ENCODE measurements around the gene RRP1.

RRP1 gene

DNA sequence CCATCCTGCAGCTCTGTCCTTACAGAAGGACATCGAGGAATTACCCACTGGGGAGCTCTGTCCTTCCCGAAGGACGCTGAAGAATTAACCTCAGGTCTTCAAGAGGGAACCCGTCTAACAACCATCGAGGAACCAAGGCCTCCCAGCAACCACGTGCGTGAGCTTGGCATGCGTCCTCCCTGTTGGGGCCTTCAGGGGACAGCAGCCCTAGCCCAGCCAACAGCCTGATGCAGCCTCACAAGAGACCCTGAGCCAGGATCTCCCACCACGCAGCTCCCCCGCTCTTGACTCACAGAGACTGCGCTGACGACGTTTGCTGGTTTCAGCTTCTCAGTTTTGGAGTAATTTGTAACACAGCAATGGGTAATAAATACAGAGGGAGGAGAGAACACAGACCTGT lies 56.0 kb downstream of the RRP1 start:
- ATAC-seq (ENCODE audit: low read depth) (no peak), DNase-seq (ENCODE audit: low spot score) (no peak)
- no peaks in the 10 kb centered on the region for H3K27me3 ChIP-seq (ENCODE audit: insufficient read depth, poor library complexity, severe bottlenecking)
- no peaks in the 10 kb centered on the region for H3K36me3 ChIP-seq (ENCODE audit: low read depth)
- TF ChIP-seq, protein P1, sequence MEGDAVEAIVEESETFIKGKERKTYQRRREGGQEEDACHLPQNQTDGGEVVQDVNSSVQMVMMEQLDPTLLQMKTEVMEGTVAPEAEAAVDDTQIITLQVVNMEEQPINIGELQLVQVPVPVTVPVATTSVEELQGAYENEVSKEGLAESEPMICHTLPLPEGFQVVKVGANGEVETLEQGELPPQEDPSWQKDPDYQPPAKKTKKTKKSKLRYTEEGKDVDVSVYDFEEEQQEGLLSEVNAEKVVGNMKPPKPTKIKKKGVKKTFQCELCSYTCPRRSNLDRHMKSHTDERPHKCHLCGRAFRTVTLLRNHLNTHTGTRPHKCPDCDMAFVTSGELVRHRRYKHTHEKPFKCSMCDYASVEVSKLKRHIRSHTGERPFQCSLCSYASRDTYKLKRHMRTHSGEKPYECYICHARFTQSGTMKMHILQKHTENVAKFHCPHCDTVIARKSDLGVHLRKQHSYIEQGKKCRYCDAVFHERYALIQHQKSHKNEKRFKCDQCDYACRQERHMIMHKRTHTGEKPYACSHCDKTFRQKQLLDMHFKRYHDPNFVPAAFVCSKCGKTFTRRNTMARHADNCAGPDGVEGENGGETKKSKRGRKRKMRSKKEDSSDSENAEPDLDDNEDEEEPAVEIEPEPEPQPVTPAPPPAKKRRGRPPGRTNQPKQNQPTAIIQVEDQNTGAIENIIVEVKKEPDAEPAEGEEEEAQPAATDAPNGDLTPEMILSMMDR (IDR thresholded peaks at IDR 0.05; ENCODE audit: poor library complexity, severe bottlenecking), result no peak
- no peak overlapping the region for H3K27ac ChIP-seq (ENCODE audit: poor library complexity, severe bottlenecking)
- H3K4me1 ChIP-seq (ENCODE audit: insufficient read depth, poor library complexity, severe bottlenecking), result no peaks in the 10 kb centered on the region
- no peak overlapping the region for H3K4me3 ChIP-seq (ENCODE audit: severe bottlenecking)
- no peaks in the 10 kb centered on the region for H3K9me3 ChIP-seq (ENCODE audit: severe bottlenecking)

DNA sequence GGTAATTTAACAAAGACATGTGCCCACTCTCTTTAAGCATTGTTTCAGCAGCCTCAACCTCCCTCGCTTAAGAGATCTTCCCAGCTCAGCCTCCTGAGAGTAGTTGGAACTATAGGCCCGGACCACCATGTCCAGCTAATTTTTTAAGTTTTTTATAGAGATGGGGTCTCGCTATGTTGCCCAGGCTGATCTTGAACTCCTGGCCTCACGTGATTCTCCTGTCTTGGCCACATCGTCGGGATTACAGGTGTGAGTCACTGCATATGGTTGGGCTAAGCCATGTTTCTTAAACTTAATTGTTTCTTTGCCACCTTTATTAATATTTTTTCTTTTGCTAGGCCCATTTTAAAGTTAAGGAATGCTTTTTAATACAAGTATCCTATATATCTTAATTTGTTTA lies 57.1 kb downstream of the RRP1 start:
- H3K27me3 ChIP-seq (ENCODE audit: insufficient read depth, poor library complexity, severe bottlenecking), result no peaks in the 10 kb centered on the region
- no peak for DNase-seq (ENCODE audit: low spot score)
- TF ChIP-seq, protein P1 (IDR thresholded peaks at IDR 0.05; ENCODE audit: poor library complexity, severe bottlenecking), result no peak
- no peaks in the 10 kb centered on the region for H3K9me3 ChIP-seq (ENCODE audit: severe bottlenecking)
- no peaks in the 10 kb centered on the region for H3K4me1 ChIP-seq (ENCODE audit: insufficient read depth, poor library complexity, severe bottlenecking)
- H3K27ac ChIP-seq (ENCODE audit: poor library complexity, severe bottlenecking), result no peak overlapping the region
- ATAC-seq (ENCODE audit: low read depth), result no peak
- no peak overlapping the region for H3K4me3 ChIP-seq (ENCODE audit: severe bottlenecking)
- H3K36me3 ChIP-seq (ENCODE audit: low read depth), result no peaks in the 10 kb centered on the region

DNA sequence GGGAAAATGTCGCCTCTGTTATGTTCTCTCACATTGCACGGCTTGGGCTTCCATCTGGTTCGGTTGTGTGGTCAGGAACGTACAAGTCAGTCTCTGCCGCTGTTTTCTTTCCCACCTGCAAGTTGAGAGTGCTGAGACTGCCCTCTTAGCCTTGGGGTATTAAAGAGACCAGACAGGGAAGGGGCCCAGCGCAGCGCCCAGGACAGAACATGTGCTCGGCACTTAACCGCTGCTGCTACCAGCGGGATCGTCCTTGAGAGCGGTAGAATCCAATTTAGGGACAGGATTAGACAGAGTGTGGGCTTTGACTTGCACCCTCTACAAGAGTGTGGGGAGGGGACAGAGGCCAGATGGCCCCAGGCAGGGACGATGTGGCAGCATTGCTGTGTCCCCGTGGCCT lies 57.9 kb downstream of the RRP1 start:
- no peaks in the 10 kb centered on the region for H3K4me1 ChIP-seq (ENCODE audit: insufficient read depth, poor library complexity, severe bottlenecking)
- no peak for ATAC-seq (ENCODE audit: low read depth)
- no peaks in the 10 kb centered on the region for H3K36me3 ChIP-seq (ENCODE audit: low read depth)
- H3K27me3 ChIP-seq (ENCODE audit: insufficient read depth, poor library complexity, severe bottlenecking), result no peaks in the 10 kb centered on the region
- H3K4me3 ChIP-seq (ENCODE audit: severe bottlenecking), result no peak overlapping the region
- TF ChIP-seq, protein P1 (IDR thresholded peaks at IDR 0.05; ENCODE audit: poor library complexity, severe bottlenecking), result no peak
- DNase-seq (ENCODE audit: low spot score), result no peak
- H3K9me3 ChIP-seq (ENCODE audit: severe bottlenecking), result no peaks in the 10 kb centered on the region
- no peak overlapping the region for H3K27ac ChIP-seq (ENCODE audit: poor library complexity, severe bottlenecking)

DNA sequence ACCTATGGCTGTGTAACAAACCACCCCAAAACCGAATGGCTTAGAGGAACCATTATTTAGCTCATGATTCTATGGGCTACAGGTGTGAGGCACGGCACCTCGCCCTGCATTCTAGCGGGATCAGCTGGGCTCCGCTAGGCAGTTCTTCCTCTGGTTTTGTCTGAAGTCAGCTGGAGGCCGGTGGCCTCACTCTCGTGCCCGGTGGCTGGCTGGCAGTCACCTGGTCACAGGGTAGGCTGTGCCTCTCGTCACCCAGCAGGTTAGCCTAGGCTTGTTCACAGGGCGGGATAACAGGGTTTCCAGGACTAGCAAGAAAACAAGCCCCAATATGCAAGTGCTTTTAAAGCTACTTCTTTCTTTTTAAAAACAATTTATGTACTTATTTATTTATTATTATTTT lies 59.4 kb downstream of the RRP1 start:
- Histone ChIP-seq H3K9me3 (ENCODE audit: severe bottlenecking) (no peaks in the 10 kb centered on the region), H3K27ac (ENCODE audit: poor library complexity, severe bottlenecking) (no peak overlapping the region), H3K4me1 (ENCODE audit: insufficient read depth, poor library complexity, severe bottlenecking) (no peaks in the 10 kb centered on the region), H3K4me3 (ENCODE audit: severe bottlenecking) (no peak overlapping the region), H3K27me3 (ENCODE audit: insufficient read depth, poor library complexity, severe bottlenecking) (no peaks in the 10 kb centered on the region), H3K36me3 (ENCODE audit: low read depth) (no peaks in the 10 kb centered on the region)
- TF ChIP-seq, protein P1 (IDR thresholded peaks at IDR 0.05; ENCODE audit: poor library complexity, severe bottlenecking), result no peak
- no peak for DNase-seq (ENCODE audit: low spot score)
- ATAC-seq (ENCODE audit: low read depth), result no peak

DNA sequence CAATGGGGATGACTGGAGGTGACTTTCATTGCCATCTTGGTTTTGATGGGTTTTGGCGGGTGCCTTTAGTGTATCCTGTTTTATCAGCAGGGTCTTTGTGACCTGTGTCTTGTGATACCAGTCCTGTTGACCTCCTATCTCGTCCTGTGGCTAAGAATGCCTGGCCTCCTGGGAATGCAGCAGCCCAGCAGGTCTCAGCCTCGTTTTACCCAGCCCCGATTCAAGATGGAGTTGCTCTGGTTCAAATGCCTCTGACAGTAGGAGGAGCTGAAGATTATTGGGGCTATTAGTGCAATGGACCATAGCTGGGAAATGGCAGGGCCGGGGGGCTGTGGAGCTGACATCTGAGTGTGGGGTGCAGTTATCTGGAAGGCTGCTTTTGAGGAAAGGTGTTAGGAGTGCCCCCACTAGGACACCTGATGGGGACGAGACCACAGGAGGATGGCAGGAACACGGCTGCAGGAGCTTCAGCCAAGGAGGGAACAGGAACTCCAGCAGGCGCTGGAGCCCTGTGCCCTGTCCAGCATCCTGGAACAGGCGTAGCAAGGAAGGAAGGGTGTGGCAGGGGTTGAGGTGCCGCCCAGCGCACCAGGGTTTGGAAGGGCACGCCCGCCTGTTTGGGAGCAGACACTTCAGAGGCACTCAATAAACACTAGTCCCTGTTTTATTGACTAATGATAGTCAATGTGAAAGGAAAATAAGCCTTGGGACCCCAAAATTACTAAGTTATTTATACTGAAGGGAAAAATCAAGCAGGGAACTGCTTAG lies 60.3 kb downstream of the RRP1 start:
- Histone ChIP-seq H3K27me3 (ENCODE audit: insufficient read depth, poor library complexity, severe bottlenecking) (no peaks in the 10 kb centered on the region), H3K36me3 (ENCODE audit: low read depth) (no peaks in the 10 kb centered on the region), H3K4me1 (ENCODE audit: insufficient read depth, poor library complexity, severe bottlenecking) (no peaks in the 10 kb centered on the region), H3K9me3 (ENCODE audit: severe bottlenecking) (no peaks in the 10 kb centered on the region), H3K27ac (ENCODE audit: poor library complexity, severe bottlenecking) (no peak overlapping the region), H3K4me3 (ENCODE audit: severe bottlenecking) (no peak overlapping the region)
- no peak for DNase-seq (ENCODE audit: low spot score)
- no peak for ATAC-seq (ENCODE audit: low read depth)
- TF ChIP-seq, protein P1 (IDR thresholded peaks at IDR 0.05; ENCODE audit: poor library complexity, severe bottlenecking), result no peak
